Peyer's patch (tissue), 4 donors: Measurements from ENCODE around the gene HDC.

Experiments used
- CTCF ChIP-seq, 6 experiments: fragments of 450-650 bp in 4 of 6; fragments of 200-600 bp in 2 of 6; sonication (generic) in 1 of 6; IDR thresholded peaks; one replicate each; pipeline ENCODE4 v1.5.1; 2017 to 2019; ENCODE audit warnings: antibody characterized with exemption in 6 of 6, mild to moderate bottlenecking in 3 of 6, moderate library complexity in 1 of 6
- POLR2A ChIP-seq, 2 donors: fragments of 450-650 bp; IDR thresholded peaks; one replicate each; pipeline ENCODE4 v1.5.1; 2017; ENCODE audit warnings: antibody characterized with exemption in 2 of 2, mild to moderate bottlenecking in 2 of 2, moderate library complexity in 2 of 2

GRCh38 chr15:50247819-50248655 lies 17.5 kb downstream of the HDC start:
- TF ChIP-seq CTCF (IDR thresholded peaks at IDR 0.05), result no peak
- no peak for TF ChIP-seq POLR2A (IDR thresholded peaks at IDR 0.05)
